Measurements from ENCODE around the gene FLAD1.

- TF ChIP-seq, protein P1, sequence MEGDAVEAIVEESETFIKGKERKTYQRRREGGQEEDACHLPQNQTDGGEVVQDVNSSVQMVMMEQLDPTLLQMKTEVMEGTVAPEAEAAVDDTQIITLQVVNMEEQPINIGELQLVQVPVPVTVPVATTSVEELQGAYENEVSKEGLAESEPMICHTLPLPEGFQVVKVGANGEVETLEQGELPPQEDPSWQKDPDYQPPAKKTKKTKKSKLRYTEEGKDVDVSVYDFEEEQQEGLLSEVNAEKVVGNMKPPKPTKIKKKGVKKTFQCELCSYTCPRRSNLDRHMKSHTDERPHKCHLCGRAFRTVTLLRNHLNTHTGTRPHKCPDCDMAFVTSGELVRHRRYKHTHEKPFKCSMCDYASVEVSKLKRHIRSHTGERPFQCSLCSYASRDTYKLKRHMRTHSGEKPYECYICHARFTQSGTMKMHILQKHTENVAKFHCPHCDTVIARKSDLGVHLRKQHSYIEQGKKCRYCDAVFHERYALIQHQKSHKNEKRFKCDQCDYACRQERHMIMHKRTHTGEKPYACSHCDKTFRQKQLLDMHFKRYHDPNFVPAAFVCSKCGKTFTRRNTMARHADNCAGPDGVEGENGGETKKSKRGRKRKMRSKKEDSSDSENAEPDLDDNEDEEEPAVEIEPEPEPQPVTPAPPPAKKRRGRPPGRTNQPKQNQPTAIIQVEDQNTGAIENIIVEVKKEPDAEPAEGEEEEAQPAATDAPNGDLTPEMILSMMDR (IDR thresholded peaks at IDR 0.05; ENCODE audit: low read depth, low read length) = no peak
- TF ChIP-seq POLR2A (IDR thresholded peaks at IDR 0.05; ENCODE audit: extremely low read depth, insufficient read length) = no peak
- TF ChIP-seq MYC (IDR thresholded peaks at IDR 0.05; ENCODE audit: low read depth, low read length) = no peak
Measured at GRCh38 chr1:154964359-154964758, 18.8 kb upstream of the FLAD1 start.
